Stimulated activated CD4-positive, alpha-beta T cell treated with anti-CD3 and anti-CD28 coated beads, Interleukin-12 subunit alpha, Interleukin-12 subunit beta, amount 100 ng/mL, for 48 hours (primary cell): Measurements from ENCODE around the gene SCAF11.

Source experiments
- DNase-seq, 3 donors: peaks; one replicate each; pipeline ENCODE4 v3.0.0-alpha.2; 2020; ENCODE audit warnings: low read depth in 2 of 3, low spot score in 1 of 3

Gene SCAF11

DNA sequence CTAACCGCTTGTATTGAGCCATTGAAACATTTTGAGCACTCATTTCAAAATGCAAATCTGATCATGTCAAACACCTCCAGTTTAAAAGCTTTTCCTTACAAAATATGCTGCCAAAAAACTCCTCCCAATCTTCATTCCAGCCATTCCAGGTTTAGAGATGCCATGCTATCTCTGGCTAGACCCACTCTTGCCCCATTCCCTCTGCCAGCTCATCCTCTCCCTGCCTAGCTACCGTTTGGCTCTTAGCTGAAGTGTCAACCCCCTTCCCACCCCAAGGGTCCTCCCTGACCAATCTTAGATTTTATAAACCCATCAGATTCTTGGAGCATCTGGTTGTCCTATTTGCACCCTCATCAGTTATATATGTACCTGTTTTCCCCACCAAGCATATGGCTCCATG is 75.0 kb downstream of the SCAF11 start:
- DNase-seq, result no peak

- no peak for DNase-seq
These were observed 76.3 kb downstream of the SCAF11 start for GRCh38 chr12:45914090-45914489.

DNA sequence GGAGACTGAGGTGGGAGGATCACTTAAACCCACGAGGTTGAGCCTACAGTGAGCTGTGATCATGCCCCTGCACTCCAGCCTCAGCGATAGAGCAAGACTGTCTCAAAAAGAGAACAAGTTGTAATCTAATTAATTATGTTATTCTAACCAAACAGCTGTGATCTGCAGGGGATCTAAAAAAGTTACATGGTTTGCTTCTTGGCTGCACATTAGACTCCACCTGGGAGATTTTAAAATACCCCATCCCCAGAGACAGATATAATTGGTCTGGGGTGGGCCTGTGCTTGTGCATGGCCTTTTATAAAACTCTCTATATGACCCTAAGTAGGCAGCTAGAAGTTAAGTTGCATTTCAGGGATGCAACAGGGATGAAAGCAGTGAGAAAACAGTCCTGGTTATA is 76.7 kb downstream of the SCAF11 start:
- no peak for DNase-seq

- no peak for DNase-seq
These were observed 77.6 kb downstream of the SCAF11 start for GRCh38 chr12:45912774-45913173.

DNA sequence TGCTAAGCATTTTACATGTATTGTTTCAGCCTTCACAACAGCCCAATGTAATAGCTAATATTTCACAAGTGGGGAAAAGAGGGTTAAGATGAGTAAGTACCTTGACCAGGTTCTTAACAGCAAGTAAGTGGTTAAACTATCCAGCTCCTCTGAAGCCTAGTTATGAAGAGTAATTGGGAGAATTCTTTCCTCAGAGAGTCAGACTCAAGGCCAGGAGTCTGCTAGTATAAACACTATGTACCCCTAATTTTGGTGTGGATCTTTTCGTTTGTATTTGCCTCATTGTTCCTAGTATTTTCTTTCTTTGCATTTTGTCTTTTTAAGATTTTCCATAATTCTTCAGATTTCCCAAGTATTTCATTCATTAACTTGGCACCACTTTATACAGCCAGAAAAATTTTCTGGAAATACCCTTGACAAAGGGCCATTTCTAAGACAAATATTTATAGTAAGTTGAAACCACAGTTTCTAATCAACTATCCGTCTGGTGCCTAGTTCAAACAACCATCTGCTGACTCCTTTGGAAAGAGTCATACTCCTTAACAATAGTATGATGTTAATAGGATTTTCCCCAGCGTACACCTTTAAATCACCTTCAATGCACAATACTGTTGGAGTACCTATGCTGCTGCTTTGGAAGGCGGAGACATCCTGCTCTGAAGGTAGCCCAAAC is 81.2 kb downstream of the SCAF11 start:
- no peak for DNase-seq

DNA sequence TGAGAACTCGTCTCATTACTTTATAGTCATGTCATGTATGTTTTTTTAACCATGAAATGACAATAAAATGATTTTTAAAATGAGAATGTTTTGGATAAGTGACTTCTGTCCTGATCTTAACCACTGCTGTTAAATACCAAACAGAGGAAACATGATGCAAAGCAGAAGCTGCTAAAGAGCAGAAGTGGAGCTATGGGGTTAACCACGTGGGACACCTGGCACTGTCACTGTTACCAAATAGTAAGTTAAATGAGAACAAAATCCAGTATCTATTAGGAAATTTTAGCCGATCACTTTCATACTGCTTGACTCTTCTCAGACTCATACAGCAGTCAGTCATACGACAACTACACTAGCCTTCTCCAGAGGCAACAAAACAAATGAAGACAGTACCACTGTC is 82.4 kb downstream of the SCAF11 start:
- no peak for DNase-seq

GRCh38 chr12:45898094-45898493 is 92.3 kb downstream of the SCAF11 start:
- DNase-seq, result no peak

DNA sequence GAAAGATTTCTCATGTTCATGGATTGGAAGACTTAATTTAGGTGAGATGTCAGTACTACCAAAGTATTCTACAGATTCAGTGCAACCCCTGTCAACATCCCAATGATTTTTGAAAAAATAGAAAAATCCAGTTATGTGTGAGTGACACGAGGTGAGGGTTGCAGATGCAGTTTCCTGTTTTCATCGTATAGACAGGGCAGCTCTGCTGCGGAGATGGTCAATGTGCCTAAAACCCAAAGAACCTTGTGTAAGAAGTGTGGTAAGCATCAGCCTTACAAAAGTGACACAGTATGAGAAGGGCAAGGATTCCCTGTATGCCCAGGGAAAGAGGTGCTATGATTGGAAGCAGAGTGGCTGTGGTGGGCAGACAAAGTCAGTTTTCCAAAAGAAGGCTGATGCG is 94.4 kb downstream of the SCAF11 start:
- no peak for DNase-seq

- DNase-seq, result no peak
These were observed 97.1 kb downstream of the SCAF11 start for GRCh38 chr12:45893240-45893639.

DNA sequence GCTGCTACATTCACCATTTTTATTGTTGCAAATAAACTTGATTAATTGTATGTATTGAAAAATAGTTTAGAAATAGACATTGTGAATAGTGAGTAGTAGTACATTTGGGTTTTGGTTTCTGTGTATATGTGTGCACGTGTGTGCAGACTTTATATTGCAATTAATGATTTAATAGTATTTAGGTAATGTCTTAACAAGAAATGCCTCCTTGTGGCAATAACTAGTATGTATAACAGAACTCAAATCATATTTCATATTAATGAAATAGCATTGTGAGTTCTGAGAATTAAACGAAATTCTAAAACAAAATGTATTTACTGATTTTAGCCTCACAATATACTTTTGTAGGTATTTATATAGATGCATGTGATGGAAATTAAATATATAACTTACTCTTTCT is 100.1 kb downstream of the SCAF11 start:
- DNase-seq, result no peak

DNA sequence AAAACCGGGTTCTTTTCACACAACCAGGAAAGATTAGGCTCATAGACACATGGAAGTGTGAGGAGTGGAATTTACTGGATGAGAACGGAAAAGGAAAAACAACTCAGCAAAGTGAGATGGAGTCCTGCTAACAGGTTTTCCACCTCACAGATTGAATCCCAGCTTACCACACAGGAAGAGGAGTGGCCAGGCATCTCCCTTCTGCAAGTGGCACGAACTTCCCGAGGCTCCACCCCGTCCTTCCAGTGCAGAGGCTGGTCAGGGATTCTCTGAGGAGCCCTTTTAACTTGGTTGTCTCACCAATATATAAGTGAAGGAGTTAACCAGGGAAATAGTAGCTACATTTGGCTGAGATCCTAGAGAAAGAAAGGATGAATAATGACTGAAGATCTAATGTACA is 102.8 kb downstream of the SCAF11 start:
- no peak for DNase-seq

DNA sequence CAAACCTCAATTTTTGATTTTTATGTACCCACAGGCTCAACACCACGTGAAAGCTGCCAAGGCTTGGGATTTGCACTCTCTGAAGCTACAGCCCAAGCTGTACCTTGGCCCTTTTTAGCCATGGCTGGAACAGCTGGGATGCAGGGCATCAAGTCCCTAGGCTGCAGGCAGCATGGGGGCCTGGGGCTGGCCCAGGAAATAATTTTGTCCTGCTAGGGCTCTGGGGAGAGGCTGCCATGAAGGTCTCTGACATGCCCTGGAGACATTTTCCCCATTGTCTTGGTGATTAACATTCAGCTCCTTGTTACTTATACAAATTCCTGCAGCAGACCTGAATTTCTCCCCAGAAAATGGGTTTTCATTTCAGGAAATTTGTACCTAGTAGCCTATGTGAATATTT is 103.7 kb downstream of the SCAF11 start:
- no peak for DNase-seq

DNA sequence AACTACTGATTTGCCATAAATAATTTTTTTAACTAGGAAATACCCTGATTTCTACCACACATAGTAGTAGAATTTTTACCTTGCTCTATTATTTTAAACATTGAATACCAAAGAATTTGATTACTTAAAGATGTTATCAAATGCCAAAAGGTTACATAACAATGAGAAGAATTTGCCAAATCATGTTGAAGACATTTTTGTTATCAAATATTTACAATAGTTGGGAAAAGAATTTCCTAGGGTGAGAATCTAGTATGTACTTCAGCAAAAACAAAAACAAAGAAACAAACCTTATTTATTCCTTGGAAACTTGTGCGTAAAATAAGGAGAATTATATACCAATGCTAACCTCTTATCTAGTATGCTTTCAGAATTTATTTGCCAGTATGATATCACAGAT is 107.2 kb downstream of the SCAF11 start:
- no peak for DNase-seq

DNA sequence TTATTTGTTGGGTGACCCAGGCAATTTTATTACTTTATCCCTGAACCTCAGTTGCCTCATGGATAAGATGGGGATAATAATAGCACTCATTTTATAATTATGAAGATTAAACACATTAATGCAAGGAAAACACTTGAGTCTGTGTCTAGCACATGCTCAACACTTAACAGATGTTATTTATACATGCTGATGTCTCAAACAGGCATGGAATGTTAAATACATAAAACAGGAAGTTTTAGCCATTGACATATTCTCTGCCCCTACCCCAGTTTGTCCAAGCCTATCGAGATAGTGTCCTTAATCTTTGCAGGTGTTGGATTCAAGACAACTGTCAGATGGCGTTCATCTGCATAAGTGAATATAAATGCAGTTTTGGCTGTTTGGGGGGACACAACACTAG is 109.8 kb downstream of the SCAF11 start:
- DNase-seq, result no peak

GRCh38 chr12:45879363-45879895 is 110.9 kb downstream of the SCAF11 start:
- no peak for DNase-seq

DNA sequence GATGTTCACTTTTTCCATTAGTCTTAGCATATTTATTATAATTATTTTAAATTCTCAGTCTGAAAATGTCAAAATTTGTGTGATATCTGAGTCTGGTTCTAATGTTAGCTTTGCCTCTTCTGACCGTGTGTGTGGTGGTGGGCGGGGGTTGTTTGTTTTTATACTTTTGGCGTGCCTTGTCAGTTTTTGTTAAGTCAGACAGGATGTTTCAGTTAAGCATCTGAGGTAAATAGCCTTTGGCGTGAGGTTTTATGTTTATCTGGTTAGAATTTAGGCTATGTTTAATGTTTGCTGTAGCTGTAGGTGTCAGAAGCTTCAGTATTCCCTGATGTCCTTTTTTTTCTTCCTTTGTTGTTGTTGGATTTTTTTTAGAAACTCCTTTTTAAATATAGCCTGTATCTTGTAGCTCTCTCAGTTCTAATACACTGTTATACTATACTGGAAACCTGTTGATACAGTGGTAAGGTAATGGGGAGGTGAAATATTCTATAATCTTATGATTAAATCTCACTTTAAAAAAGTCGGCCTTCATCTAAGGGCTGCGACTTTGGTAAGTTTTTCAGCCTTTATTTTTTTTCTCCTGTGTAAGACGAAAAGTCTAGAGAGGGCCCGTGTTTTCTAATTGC is 111.6 kb downstream of the SCAF11 start:
- DNase-seq, result no peak

DNA sequence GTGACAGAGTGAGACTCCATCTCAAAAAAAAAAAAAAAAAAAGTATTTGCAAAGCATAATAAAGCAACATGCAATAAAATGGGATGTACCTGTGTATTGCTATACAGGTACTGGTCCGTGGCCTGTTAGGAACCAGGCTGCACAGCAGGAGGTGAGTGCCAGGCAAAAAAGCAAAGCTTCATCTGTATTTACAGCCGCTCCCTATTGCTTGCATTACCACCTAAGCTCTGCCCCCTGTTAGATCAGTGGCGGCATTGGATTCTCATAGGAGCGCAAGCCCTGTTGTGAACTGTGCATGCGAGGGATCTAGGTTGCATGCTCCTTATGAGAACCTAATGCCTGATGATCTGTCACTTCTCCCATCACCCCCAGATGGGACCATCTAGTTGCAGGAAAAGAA is 113.3 kb downstream of the SCAF11 start:
- no peak for DNase-seq

DNA sequence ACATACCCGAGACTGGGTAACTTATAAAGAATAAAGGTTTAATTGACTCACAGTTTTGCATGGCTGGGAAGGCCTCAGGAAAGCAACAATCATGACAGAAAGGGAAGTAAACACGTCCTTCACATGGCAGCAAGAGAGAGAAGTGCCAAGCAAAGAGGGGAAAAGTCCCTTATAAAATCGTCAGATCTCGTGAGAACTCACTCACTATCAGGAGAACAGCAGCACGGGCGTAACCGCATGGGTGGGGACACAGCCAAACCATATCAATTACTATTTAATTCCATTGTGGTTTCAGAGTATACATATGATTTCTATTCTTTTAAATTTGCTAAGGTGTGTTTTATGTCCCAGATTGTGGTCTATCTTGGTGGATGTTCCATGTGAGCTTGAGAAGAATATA is 117.9 kb downstream of the SCAF11 start:
- no peak for DNase-seq
